PC-9 (cell line): Measurements from ENCODE around the gene SNX13. TPM values are rescaled to one million over a fixed set of nuclear protein-coding genes. Genes with fewer than 3 reads are reported as not detected.

Experiments
- BruUV-seq: library from RNA; stranded (reverse); fragments of 400-500 nt; replicated peaks from 2 replicates; lab custom pipeline; 2021; lab: Mats Ljungman, UMichigan
- CTCF ChIA-PET: fragments of 300-600 bp; sonication (Branson Sonifier 250); formaldehyde crosslinking; loops from one replicate; lab custom pipeline; 2022; ENCODE audit warnings: antibody characterized with exemption; lab: Charles Lee
- POLR2A ChIA-PET: fragments of 300-600 bp; sonication (Branson Sonifier 250); formaldehyde crosslinking; loops from one replicate; lab custom pipeline; 2022; ENCODE audit warnings: antibody characterized with exemption; ENCODE audit not compliant: unreplicated experiment; lab: Charles Lee
- DNase-seq, 2 experiments: peaks; one replicate each; pipeline versions ENCODE4 v3.0.0 to v3.0.0-alpha.2; 2015 to 2022; ENCODE audit warnings: mixed read lengths in 1 of 2
- H2AFZ ChIP-seq: fragments of 200-600 bp; sonication (generic); 2 replicates; pipeline ENCODE4 v1.8.1; 2017; ENCODE audit warnings: antibody characterized with exemption
- H3F3A ChIP-seq: fragments of 200-600 bp; sonication (generic); 2 replicates; pipeline ENCODE4 v1.8.1; 2017; ENCODE audit warnings: antibody characterized with exemption, mild to moderate bottlenecking, low read depth; ENCODE audit not compliant: insufficient read depth
- H3K27ac ChIP-seq: fragments of 200-600 bp; sonication (generic); 2 replicates; pipeline ENCODE4 v1.6.1; 2016; ENCODE audit warnings: mixed run types
- H3K27me3 ChIP-seq: fragments of 200-600 bp; sonication (generic); 2 replicates; pipeline ENCODE4 v1.6.1; 2016; ENCODE audit warnings: low read depth, mixed run types; ENCODE audit not compliant: insufficient read depth
- H3K36me3 ChIP-seq: fragments of 200-600 bp; sonication (generic); 2 replicates; pipeline ENCODE4 v1.6.1; 2016; ENCODE audit warnings: low read depth, mixed run types
- H3K4me1 ChIP-seq: fragments of 200-600 bp; sonication (generic); replicated peaks from 2 replicates; pipeline ENCODE4 v1.6.1; 2016; ENCODE audit warnings: mixed run types; ENCODE audit not compliant: insufficient read depth
- H3K4me2 ChIP-seq: fragments of 200-600 bp; sonication (generic); 2 replicates; pipeline ENCODE4 v1.6.1; 2017; ENCODE audit warnings: mixed run types
- H3K4me3 ChIP-seq: fragments of 200-600 bp; sonication (generic); 2 replicates; pipeline ENCODE4 v1.6.1; 2016; ENCODE audit warnings: mixed run types
- H3K79me2 ChIP-seq: fragments of 200-600 bp; sonication (generic); 2 replicates; pipeline ENCODE4 v1.6.1; 2017; ENCODE audit warnings: low read depth, mixed run types
- H3K9me2 ChIP-seq: fragments of 200-600 bp; sonication (generic); 2 replicates; pipeline ENCODE4 v1.8.1; 2017; ENCODE audit warnings: mild to moderate bottlenecking; ENCODE audit not compliant: insufficient read depth
- H3K9me3 ChIP-seq: fragments of 200-600 bp; sonication (generic); 2 replicates; pipeline ENCODE4 v1.8.1; 2016; ENCODE audit warnings: low read depth; ENCODE audit not compliant: insufficient read depth
- H4K20me1 ChIP-seq: fragments of 200-600 bp; sonication (generic); 2 replicates; pipeline ENCODE4 v1.8.1; 2017; ENCODE audit not compliant: insufficient read depth
- EZH2 ChIP-seq: fragments of 200-600 bp; sonication (generic); IDR thresholded peaks from 2 replicates; pipeline ENCODE4 v1.8.0; 2017; ENCODE audit warnings: antibody characterized with exemption, low read depth
- intact Hi-C: fragments of 100-400 bp; cut with micrococcal nuclease; formaldehyde crosslinking; loops from one replicate; pipeline ENCODE4 v1.10.0; 2022; ENCODE audit not compliant: unreplicated experiment
- total RNA-seq: library from RNA; stranded (reverse); gene quantifications from 2 replicates; pipeline ENCODE4 v1.2.3, GENCODE V29; 2021
- TF ChIP-seq, protein P1 (sequence below): fragments of 200-600 bp; sonication (generic); conservative IDR thresholded peaks from 2 replicates; pipeline ENCODE4 v1.6.1; 2017; ENCODE audit warnings: mixed run types, antibody characterized with exemption, mild to moderate bottlenecking, moderate library complexity

The SNX13 gene
- total RNA-seq, 1 experiment from 2014 or later: 56.3 TPM

DNA sequence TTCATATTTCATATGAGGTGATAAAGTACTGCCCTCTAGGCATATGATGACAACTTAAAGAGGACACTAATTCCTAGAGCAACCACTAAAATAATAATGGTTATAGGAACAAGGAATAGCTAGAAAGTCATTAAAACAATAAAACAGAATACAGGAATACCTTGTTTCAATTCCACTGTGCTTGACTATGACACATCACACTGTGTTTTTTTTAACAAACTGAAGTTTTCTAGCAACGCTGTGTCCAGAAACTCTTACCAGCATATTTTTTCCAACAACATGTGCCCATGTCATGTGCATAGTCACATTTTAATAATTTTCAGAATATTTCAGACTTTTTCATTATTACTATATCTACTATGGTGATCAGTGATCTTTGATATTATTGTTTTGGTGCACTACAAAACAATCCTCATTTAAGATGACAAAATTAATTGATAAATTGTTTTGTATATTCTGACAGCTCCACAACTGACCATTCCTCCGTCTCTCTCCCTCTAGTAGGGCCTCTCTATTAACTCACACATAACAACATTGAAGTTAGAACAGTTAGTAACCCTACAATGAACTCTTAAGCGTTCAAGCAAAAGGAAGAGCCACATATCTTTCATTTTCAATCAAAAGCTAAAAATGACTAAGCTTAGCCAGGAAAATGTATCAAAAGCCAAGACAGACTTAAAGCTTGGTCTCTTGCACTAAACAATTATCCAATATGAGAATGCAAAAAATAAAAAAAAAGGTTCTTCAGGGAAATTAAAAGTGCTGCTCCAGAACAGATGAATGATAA lies 85.8 kb downstream of the SNX13 start:
- DNase-seq: no peak
- no peaks in the 10 kb centered on the region for H3K27me3 ChIP-seq
- no TSS peak for BruUV-seq
- no peak overlapping the region for H2AFZ ChIP-seq
- intact Hi-C loops: no loop called here
- peaks cover 9% of the 10 kb centered on the region for H3F3A ChIP-seq
- peaks cover 13% of the 10 kb centered on the region; the same call in 1 of the 2 replicates for H3K9me3 ChIP-seq
- no peaks in the 10 kb centered on the region for H4K20me1 ChIP-seq
- ChIA-PET CTCF (no interaction called here), POLR2A (no interaction called here)
- no peaks in the 10 kb centered on the region; the same call in 1 of the 2 replicates for H3K9me2 ChIP-seq
- no peak overlapping the region for H3K4me3 ChIP-seq
- TF ChIP-seq EZH2: no peak
- TF ChIP-seq, protein P1, sequence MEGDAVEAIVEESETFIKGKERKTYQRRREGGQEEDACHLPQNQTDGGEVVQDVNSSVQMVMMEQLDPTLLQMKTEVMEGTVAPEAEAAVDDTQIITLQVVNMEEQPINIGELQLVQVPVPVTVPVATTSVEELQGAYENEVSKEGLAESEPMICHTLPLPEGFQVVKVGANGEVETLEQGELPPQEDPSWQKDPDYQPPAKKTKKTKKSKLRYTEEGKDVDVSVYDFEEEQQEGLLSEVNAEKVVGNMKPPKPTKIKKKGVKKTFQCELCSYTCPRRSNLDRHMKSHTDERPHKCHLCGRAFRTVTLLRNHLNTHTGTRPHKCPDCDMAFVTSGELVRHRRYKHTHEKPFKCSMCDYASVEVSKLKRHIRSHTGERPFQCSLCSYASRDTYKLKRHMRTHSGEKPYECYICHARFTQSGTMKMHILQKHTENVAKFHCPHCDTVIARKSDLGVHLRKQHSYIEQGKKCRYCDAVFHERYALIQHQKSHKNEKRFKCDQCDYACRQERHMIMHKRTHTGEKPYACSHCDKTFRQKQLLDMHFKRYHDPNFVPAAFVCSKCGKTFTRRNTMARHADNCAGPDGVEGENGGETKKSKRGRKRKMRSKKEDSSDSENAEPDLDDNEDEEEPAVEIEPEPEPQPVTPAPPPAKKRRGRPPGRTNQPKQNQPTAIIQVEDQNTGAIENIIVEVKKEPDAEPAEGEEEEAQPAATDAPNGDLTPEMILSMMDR: no peak
- H3K79me2 ChIP-seq: no peaks in the 10 kb centered on the region
- no peak overlapping the region for H3K27ac ChIP-seq
- no peak overlapping the region for H3K4me2 ChIP-seq
- H3K36me3 ChIP-seq: peaks cover 29% of the 10 kb centered on the region
- no peaks in the 10 kb centered on the region for H3K4me1 ChIP-seq

DNA sequence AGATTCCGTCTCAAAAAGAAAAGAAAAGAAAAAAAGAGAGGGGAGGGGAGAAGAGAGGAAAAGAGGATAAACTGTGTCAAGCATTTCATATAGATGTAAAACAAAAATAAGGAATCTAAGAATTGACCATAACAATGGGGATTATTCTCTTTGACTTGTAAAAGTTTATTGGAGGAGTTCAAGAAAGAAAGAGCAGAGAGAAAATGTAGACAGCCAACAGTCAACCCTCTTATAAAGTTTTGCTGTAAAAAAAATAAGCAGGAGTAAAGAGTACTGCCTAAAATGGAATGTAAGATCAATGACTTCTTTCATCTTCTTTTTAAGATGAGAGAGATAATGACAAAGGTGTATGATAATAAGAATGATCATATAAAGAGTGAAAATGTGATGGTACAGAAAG lies 87.9 kb downstream of the SNX13 start:
- peaks cover 11% of the 10 kb centered on the region for H3F3A ChIP-seq
- H3K4me1 ChIP-seq: no peaks in the 10 kb centered on the region
- intact Hi-C loops: no loop called here
- H3K9me2 ChIP-seq: no peaks in the 10 kb centered on the region; the same call in 1 of the 2 replicates
- no peak for DNase-seq
- no peaks in the 10 kb centered on the region for H3K27me3 ChIP-seq
- no peaks in the 10 kb centered on the region for H4K20me1 ChIP-seq
- H2AFZ ChIP-seq: no peak overlapping the region
- H3K36me3 ChIP-seq: peaks cover 24% of the 10 kb centered on the region
- H3K27ac ChIP-seq: no peak overlapping the region
- no peak overlapping the region for H3K4me2 ChIP-seq
- H3K4me3 ChIP-seq: no peak overlapping the region
- CTCF ChIA-PET: no interaction called here
- H3K79me2 ChIP-seq: no peaks in the 10 kb centered on the region
- no TSS peak for BruUV-seq
- TF ChIP-seq, protein P1: no peak
- no peak for TF ChIP-seq EZH2
- POLR2A ChIA-PET: no interaction called here
- peaks cover 9% of the 10 kb centered on the region; the same call in 1 of the 2 replicates for H3K9me3 ChIP-seq

DNA sequence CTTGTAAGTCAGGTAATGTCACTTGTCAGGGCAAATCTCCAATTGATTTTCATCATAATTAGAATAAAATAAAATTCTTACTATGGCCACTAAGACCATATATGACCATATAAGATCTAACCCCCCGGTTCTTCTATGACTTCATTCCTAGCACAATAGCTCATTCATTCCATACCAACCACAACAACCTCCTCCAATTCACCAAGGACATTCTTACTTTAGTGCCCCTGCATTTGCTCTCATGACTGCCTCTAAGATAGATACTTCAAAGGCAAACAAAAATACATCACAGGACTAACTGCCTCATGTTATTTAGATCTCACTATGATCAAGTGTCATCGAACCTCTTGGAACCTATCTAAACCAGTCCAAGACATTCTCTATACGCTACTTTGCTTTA lies 90.8 kb downstream of the SNX13 start:
- intact Hi-C loops: no loop called here
- no TSS peak for BruUV-seq

More for the DNA sequence above, 90.8 kb downstream of the SNX13 start:
- Histone ChIP-seq H3K4me1 (no peaks in the 10 kb centered on the region), H3K4me2 (no peak overlapping the region), H3K36me3 (peaks cover 14% of the 10 kb centered on the region), H3K9me3 (peaks cover 2% of the 10 kb centered on the region; the same call in 1 of the 2 replicates), H4K20me1 (no peaks in the 10 kb centered on the region), H3K9me2 (no peaks in the 10 kb centered on the region; the same call in 1 of the 2 replicates), H3K27ac (no peak overlapping the region), H3K27me3 (no peaks in the 10 kb centered on the region), H2AFZ (no peak overlapping the region), H3K79me2 (no peaks in the 10 kb centered on the region), H3F3A (peaks cover 15% of the 10 kb centered on the region), H3K4me3 (no peak overlapping the region)
- ChIA-PET POLR2A (no interaction called here), CTCF (interaction anchor here (0.6 kb wide), 1 partner anchor 77 kb away, joined by 3 read pairs; no protein-coding TSS in a partner anchor)
- TF ChIP-seq EZH2: no peak
- TF ChIP-seq, protein P1: no peak
- DNase-seq: no peak
